ENCODE measurements around the gene C16orf74.

The C16orf74 gene

GRCh38 chr16:85750827-85751697 is at the start of gene C16orf74:
Gene C16orf74, minus strand, starts transcription at chr16:85751096. Its CDS starts 15,879 bp downstream, at chr16:85735217.
- DNase-seq (ENCODE audit: low spot score): no peak

- DNase-seq (ENCODE audit: low spot score): no peak
These were observed 49.4 kb upstream of the C16orf74 start for GRCh38 chr16:85800321-85800669.

- DNase-seq (ENCODE audit: low spot score): peak; percentile 88
These were observed 48.8 kb upstream of the C16orf74 start, which contains the start of the genes COX4I1 and EMC8 for GRCh38 chr16:85799497-85800320. Gene COX4I1, plus strand, starts transcription at chr16:85799695. Its CDS starts 1,511 bp downstream, at chr16:85801206. Gene EMC8, minus strand, starts transcription at chr16:85799544. Its CDS starts 249 bp downstream, at chr16:85799295.

- DNase-seq (ENCODE audit: low spot score): peak; percentile 25
These were observed 48.1 kb upstream of the C16orf74 start for GRCh38 chr16:85798901-85799496.

- no peak for DNase-seq (ENCODE audit: low spot score)
These were observed 47.4 kb upstream of the C16orf74 start for GRCh38 chr16:85798283-85798776.

- no peak for DNase-seq (ENCODE audit: low spot score)
These were observed 45.7 kb upstream of the C16orf74 start for GRCh38 chr16:85796599-85796998.

GRCh38 chr16:85796152-85796551 is 45.3 kb upstream of the C16orf74 start:
- no peak for DNase-seq (ENCODE audit: low spot score)

- no peak for DNase-seq (ENCODE audit: low spot score)
These were observed 43.8 kb upstream of the C16orf74 start for GRCh38 chr16:85794696-85795095.

- no peak for DNase-seq (ENCODE audit: low spot score)
These were observed 42.9 kb upstream of the C16orf74 start for GRCh38 chr16:85793662-85794298.

- DNase-seq (ENCODE audit: low spot score): no peak
These were observed 38.9 kb upstream of the C16orf74 start for GRCh38 chr16:85789773-85790172.

- no peak for DNase-seq (ENCODE audit: low spot score)
These were observed 37.9 kb upstream of the C16orf74 start for GRCh38 chr16:85788819-85789218.

GRCh38 chr16:85785927-85786326 is 35.0 kb upstream of the C16orf74 start:
- DNase-seq (ENCODE audit: low spot score): no peak

- no peak for DNase-seq (ENCODE audit: low spot score)
These were observed 33.9 kb upstream of the C16orf74 start for GRCh38 chr16:85784813-85785212.

- DNase-seq (ENCODE audit: low spot score): no peak
These were observed 32.5 kb upstream of the C16orf74 start for GRCh38 chr16:85783441-85783840.

- no peak for DNase-seq (ENCODE audit: low spot score)
These were observed 31.6 kb upstream of the C16orf74 start for GRCh38 chr16:85782451-85782850.

- no peak for DNase-seq (ENCODE audit: low spot score)
These were observed 30.9 kb upstream of the C16orf74 start for GRCh38 chr16:85781695-85782370.

GRCh38 chr16:85781156-85781555 is 30.3 kb upstream of the C16orf74 start:
- no peak for DNase-seq (ENCODE audit: low spot score)

GRCh38 chr16:85780281-85780680 is 29.4 kb upstream of the C16orf74 start:
- DNase-seq (ENCODE audit: low spot score): no peak

- DNase-seq (ENCODE audit: low spot score): no peak
These were observed 28.0 kb upstream of the C16orf74 start for GRCh38 chr16:85778873-85779272.

GRCh38 chr16:85777583-85778310 is 26.9 kb upstream of the C16orf74 start:
- no peak for DNase-seq (ENCODE audit: low spot score)

All from SW480 (cell line).